HG03135 (cell line): ENCODE measurements around the gene PLXNA4.

Source experiments
- ATAC-seq: cut with Tn5 transposase; IDR thresholded peaks from one replicate; pipeline ENCODE4 v1.9.1; 2021; ENCODE audit warnings: mild to moderate bottlenecking, moderate library complexity; ENCODE audit not compliant: unreplicated experiment

The PLXNA4 gene

DNA sequence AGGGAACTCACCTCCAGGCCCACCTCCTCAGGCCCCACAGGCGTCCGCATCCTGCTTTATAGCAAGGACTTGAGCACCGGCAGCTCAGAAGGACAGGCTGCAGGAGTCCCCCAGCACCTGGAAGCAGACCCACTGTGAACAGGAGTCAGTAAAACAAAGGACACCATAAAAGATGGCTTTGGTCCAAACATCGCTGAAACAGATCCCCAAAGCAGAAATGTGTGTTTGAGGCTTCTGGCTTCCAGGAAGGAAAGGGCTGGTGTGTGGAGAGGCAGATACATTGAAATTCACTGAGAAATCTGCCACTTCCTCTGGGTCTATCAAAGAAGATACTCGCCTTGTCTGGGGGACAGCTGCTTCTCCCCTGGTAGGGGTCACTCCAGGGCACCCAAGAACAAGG lies 286.2 kb downstream of the PLXNA4 start:
- ATAC-seq: no peak

DNA sequence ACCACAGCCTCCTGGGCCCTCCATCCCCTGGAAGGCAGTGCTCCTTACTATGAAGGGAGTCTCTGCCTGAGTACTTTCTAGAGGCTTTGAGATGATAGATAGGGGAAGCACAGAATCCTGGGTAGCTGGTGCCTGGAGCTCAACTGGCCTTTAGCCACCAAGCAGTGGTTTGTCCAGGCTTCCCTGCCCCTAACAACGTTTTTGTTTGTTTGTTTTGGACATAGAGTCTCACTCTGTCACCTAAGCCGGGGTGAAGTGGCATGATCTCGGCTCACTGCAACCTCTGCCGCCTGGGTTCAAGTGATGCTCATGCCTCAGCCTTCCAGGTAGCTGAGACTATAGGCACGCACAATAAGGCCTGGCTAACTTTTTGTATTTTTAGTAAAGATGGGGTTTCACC lies 289.4 kb downstream of the PLXNA4 start:
- no peak for ATAC-seq

DNA sequence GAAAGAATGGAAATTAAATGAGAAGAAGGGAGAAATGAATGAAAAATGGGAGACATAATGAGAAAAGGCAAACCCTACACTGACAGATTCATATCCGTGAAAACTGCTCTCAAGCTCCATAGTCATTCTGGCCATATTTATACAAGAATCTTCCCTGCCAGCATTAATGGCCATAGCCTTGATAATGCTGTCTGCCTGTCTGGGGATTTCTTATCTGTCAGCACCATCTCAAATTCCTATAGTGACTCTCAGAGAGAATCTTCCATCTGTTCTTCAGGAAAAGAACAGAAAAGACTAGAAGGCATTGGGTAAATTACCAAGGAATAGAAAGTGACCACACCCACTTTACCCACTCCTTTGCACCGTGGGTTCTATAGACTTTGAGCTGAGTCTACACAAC lies 295.9 kb downstream of the PLXNA4 start:
- ATAC-seq: no peak

DNA sequence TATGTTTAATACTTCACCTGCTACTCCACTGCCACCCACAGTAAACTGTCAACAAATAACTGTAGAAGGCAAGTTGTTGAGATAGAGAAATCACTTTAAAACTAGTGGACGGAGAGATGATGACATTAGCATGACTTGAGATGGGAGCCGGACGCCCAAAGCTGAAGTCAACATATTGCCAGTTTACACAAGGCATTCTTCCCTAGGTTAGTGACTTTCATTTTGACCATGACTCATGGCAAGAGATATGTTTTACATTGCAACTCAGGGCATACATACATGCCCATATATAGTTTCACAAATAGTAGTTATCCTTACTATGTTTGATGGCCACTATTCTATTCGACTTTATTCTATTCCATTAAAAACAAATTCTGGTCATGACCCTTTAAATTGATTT lies 296.6 kb downstream of the PLXNA4 start:
- no peak for ATAC-seq

DNA sequence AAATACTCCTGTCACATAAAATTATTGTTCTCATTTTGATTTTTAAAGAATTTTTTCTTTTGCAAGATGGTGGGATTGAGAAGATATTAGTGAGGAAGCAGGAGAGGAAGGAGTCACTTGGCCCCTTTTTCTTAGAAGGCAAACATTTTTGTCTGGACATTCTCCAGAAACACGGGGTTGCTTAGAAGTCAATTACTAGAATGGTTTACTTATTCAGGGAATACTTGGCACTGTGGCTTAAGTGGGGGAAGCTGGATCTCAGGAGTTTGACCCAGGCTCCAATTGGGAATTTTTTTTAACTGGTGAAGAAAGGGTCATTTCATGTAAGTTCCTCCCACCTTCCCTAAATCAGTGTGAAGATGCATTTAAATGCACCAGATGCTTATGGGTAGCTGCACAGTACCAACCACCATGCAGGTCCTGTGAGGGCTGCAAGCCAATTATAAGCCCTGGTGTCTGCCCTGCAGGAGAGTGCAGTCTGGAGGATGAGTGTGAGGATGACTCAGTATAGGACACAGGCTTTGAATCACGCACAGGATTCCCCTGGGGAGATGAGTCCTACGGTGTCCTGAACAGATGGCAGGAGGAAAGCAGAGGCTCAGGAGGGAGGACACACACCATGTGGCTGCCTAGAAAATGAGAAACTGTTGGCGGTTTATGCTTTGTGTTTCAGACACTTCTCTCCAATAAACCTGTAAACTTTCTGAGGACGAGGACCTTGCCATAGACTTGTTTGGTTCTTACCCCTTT lies 299.1 kb downstream of the PLXNA4 start:
- ATAC-seq: no peak

DNA sequence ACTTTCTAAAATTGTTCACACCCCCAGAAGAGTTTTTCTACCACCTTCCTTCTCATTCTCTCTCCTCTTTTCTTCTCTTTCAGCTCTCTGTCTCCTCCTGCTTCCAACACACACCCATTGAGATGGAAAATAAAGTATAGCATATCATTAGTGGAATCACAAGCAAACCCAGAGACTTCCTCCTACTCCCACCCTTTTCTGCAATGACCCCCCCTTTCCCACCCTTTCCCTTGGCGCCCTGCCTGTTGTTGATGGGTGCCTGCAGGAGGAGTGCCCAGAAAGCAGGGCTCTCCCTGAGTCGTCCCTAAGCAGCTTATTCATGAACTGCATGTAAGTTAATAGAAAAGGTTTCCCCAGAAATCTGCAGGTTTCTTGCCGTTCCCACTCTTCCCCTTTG lies 300.0 kb downstream of the PLXNA4 start:
- no peak for ATAC-seq

DNA sequence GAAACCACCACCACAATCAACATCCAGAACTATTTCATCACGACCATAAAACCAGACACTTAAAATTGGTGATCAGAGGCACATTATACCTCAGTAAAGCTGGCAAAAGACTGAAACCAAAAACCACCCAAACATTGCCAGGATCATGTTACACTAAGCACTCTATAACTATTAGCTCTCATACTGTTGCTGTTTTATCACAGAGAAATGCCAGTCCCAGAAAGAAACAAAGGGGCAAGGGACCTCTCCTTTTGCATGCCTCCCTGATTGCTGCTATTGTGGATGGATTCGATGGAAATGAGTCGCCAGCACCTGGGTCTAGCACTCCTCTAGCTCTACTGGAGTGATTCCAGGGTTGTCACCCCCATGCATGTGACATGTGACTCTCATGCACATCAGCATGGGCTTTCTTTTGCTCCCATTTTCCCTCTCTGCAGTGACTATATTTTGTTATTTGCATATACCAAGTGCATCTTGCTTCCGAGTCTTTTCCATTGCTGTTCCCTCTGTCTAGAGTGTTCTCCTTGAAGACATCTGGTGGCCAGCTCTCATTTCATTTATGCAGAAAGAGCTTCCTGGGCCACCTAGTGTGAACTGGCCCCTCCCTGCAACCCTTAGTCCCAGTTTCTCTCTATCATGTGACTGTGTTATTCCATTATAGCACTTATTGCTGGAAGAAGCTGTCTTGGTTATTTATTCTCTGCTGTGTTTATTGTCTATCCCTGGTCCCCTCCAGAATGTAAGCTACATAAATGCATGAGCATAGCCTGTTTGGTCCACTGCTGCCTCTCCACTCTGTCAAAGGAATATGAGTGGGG lies 300.6 kb downstream of the PLXNA4 start:
- ATAC-seq: no peak

DNA sequence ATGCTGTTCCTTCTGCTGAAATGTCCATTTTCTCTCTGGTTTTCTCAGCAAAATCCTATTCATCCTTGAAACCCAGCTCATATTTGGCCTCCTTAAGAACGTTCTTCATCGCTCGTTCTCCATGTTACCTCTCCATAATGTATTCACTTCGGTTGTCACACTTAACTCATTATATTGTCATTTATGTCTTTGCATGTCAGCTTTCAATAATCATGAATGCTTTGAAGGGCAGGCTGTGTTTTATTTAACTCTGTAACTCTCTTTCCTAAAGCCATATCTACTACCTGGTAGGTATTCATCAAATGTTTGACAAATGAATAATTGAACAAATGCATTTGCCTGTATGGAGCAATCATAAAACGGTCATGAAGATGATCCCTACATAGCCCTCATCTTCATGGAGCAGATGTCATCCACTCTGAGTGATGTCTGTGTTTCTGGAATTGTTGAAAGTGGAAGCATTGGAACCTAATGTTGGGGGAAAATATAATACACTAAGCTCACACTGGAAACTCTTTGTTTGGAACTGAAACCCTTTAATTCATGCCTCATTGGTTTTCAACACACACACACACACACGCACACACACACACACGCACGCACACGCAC lies 303.4 kb downstream of the PLXNA4 start:
- no peak for ATAC-seq

DNA sequence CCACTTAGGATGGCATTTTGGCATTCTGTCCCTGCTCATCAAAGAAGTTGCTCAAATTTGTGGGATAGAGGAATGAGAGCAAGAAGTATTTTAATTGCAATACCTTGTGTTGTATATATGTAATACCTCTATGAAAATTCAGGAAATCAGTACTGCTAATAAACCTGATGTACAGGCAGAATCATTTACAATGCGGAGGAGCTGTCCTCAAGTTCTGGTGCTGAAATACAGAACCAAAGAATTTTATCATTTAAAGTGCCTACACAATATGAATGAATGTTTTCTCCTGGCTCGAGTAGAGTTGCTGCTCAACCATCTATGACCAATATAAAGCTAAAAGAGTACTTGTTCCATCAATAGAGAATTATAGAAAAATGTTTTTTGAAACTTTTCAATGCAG lies 305.8 kb downstream of the PLXNA4 start:
- no peak for ATAC-seq

DNA sequence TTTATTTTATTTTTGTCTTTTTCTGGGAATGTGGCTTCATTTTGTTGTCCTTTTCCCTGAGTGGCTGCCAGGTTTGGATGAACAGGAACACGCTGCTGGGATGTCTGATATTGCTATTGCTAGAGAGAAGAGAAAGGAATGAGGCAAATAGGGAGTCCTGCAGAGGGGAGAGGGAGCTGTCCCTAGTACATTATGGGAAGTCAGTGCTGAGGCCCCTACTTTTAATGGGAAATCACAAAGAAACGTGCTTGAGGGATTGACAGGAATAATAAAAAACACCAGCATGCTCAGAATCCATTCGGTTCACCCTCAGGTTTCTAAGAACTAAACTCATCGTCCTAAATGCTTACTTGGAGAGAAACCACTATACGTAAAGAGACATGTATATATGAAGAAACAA lies 306.6 kb downstream of the PLXNA4 start:
- no peak for ATAC-seq

DNA sequence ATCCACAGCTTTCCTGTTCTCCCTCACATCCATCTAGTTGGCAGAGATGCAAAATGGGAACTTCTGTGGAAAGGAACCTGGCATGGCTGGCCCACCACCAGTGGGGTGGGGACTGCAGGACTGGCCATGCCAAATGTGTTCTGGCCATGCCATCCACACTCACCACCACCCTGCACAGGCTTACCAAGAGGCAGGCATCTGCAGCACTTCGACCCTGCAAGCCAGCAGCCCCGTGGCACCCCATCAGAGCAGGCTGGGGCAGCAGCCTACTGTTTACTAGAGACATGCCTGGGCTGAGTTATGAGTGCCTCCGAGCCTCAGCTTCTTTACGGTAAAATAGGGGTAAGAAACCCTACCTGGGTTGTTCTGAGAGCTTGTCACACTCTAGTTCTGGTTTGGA lies 313.1 kb downstream of the PLXNA4 start:
- ATAC-seq: no peak

DNA sequence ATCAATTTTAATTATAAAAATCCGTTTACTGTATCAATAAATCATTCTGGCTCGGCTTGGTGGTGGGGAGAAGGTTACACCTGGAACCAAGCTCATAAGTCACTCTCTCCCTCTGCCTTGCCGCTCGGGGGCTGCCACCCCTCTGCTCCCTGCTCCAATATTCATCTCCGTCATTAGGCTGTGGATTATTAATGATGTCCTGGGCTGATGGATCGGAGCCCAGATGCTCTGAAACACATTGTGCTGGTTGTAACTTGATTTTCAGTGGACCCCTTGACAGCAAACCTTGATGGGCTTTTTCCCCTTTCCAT lies 314.2 kb downstream of the PLXNA4 start:
- ATAC-seq: no peak

DNA sequence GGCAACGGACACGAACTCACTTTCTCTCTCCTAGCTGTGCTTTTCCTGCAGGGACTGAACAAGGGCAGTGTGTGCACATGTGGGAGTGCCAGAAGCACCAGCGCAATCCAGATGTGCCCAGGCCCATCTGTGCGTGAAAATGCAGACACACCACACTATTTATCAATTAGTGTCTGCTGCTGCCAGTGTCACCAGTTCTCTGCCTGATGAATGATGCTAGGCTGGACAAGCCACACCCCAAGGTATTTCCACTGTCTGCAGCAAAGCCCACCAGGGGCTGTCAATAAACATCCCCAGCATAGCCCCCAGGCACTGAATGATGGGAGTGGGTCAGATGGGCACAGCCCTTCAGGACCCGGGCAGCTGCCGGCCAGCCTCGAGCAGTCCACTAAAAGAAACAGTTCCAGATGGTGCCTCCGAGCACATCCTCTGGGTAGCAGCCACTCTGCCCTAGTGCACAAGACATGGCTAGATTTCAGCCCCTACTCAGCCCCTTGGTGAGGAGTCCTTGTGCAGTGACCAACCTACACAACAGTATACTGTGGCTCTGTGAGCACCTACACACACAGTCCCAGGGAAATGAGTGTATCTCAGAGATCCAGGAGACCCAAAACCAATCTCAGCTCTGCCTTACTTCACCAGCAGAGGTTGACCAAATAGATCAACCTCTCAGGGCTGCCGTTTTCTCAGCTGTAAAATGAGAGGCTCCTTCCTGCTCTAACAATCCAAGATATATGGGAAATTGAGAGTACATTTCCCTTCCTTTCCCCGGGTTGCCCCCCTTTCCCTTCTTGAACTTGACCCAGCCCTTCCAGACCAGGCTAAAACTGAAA lies 314.7 kb downstream of the PLXNA4 start:
- no peak for ATAC-seq

DNA sequence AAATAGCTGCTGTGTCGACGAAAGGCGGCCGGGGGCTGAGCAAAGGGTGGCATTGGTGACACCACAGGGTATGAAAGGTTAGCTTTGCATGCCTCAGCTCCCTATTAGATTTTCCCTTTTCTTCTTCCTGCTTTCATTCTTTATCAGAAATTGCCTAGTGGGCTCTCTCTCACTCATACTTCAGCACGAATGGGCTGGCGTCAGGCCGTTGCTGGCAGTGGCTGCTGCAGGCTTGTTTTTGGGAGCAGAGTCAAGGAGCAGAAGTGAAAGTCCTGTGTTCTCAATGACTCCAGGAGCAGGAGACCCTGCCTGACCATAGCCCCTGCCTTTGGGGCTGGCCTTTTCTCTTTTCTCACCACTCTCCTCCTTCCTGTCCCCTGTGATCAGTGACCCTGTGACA lies 318.0 kb downstream of the PLXNA4 start:
- ATAC-seq: no peak

DNA sequence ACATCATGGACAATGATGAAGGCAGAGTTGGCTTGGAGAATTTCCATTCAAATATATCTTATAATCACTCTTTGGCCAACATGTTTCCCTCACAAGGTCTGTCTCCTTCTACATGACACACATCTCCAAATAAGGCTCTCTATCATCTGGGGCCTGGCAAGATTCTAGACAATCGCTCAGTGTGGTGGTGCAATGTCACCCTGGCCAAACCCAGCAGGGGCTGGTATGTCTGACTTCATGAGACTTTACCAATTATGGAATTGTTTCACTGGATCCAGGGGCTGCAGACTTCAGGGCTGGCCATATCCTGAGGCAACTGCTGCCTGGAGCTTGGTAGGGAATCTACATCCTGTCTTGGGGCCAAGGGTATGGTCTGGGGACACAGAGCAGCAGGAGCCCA lies 319.0 kb downstream of the PLXNA4 start:
- ATAC-seq: no peak

DNA sequence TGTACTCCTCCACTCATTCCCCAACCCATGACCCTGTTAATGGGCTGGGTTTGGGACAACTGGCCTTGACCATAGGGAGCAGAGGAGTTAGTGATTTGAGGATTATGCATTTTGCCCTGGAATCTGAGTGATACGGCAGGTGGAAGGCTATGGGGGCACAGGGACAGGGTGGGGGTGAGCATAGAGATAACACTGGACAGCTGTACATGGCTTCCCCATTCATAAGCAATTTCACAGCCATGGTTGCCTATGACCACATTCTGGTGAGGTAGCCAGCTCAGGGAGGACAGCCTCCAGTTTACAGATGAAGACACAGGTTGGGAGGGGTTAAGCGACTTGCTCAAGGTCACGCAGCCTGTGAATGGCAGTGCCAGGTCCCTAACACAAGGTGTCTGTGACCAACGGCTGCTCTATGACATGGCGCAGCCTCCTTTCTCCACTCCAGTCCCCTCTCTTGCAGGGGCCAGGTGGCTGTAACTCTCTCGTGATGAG lies 319.5 kb downstream of the PLXNA4 start:
- no peak for ATAC-seq

DNA sequence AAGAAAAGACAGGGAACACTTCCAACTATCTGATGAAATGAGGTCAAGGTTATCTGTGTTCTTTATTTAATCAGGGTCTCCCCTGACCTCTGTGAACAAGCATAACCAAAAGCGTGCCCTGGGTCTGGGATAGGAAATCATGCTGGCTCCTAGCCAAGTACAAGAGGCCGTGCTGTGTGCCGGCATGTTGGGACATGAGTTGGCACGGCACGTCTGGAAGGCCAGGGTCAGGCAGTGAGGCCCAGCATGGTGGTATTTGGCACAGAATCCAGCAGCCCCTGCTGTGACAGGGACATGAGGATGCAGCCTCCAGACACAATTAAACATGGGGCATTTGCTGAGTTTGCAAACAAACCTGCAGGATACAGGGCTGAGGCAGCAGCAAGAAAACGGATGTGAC lies 320.4 kb downstream of the PLXNA4 start:
- no peak for ATAC-seq

DNA sequence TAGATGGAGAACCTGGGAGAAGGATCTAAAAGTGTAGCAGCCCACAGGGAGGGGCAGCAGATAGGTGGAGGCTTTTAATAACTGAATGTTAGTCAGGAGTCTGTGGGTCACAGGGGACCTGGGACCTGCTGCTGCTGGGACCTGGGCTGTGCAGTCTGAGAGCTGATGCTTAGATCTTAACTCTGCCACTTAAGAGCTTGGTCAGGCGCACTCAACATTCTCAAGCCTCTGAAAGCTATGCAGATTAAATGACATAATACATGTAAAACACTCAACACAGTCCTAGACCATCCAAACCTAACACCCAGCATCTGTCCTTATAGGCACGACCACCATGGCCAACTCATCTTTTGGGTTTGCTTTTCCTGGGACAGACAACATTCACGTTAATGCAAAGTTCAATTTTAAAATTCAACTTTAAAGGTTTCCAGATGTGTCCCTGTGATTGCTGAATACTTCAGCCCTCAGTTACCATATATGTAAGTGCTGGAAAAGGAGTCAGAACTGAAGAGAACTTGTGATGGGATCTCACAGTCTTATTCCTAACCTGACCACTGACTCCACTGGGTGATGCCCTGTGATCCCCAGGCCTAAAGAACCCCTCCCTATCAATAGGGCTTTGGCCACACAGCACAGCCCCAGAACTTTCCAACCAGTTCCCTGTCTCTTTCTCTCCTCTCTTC lies 321.0 kb downstream of the PLXNA4 start:
- ATAC-seq: no peak

DNA sequence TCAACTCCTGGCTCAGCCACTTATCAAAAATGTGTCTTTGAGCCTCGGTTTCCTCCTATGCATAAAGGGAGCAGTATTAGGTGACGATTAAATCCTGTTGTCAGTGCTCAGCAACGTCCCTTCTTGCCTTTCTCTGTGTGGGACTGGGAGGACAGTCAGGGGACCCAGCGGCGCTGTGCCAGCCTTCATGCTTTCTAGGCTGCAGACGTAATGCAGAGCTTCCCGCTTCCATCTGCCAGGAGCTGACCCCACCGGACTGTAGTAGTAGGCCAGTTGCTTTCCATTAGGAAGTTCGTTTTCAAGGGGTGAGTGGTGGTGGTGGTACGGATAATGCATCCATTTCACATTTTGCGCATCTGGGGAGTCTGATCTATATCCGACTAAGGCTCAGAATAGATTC lies 321.8 kb downstream of the PLXNA4 start:
- ATAC-seq: no peak

DNA sequence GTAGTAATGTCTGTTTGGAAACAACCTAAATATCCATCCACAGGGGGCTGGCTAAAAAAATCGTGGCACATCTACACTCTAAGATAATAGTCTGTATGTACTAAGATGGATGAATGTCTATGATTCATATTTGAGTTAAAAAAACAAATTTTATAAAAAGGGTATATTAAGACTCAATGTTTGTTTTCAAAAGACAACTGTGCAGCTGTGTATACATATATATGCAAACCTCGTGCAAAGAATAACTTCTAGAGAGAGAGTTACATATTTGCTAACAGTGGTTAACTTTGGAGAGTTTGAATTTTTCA lies 323.5 kb downstream of the PLXNA4 start:
- no peak for ATAC-seq

DNA sequence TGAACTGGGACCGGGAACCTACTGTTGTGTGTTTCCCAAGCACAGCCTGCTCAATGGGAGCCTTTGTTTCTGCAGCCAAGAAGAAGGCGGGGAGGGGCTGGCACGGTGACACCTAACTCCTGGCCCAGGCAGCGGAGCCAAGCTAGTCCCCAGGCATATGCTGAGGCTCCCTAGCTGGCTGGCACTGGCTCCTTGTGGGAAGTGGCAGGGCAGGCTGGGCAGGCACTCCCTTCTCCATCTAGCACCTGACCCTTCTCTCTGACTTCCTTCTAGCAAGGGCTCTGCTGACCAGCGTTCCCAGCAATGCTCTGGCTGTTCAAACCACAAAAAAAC lies 325.0 kb downstream of the PLXNA4 start:
- ATAC-seq: no peak
